B cell (primary cell): Measurements from ENCODE around the gene ICAM1. TPM values are rescaled to one million over a fixed set of nuclear protein-coding genes. Genes with fewer than 3 reads are reported as not detected.
A peak's percentile ranks its signal among the peaks of the same experiment; 100 is the strongest.

Experiments used
- ATAC-seq: fragments of 200-7000 bp; cut with Tn5 transposase; one replicate; pipeline ENCODE4 v1.10.0; 2021; ENCODE audit warnings: low read depth, mild to moderate bottlenecking, moderate number of reproducible peaks, moderate library complexity
- CTCF ChIA-PET: fragments of 350-600 bp; sonication (Branson Sonifier 250); formaldehyde crosslinking; loops from one replicate; lab custom pipeline; 2021; ENCODE audit warnings: antibody characterized with exemption, inconsistent platforms; lab: Charles Lee
- POLR2A ChIA-PET: fragments of 350-600 bp; sonication (Branson Sonifier 250); formaldehyde crosslinking; loops from one replicate; lab custom pipeline; 2021; ENCODE audit warnings: antibody characterized with exemption; lab: Charles Lee
- DNase-seq: peaks from one replicate; pipeline ENCODE4 v3.0.0; 2013
- H2AFZ ChIP-seq: 2 replicates; pipeline ENCODE4 v1.6.1; 2012; ENCODE audit warnings: mild to moderate bottlenecking, low read depth, low read length; ENCODE audit not compliant: insufficient read depth, poor library complexity, severe bottlenecking
- H3K27ac ChIP-seq, 2 donors: 1 replicate in 1 of 2; 2 replicates in 1 of 2; pipeline ENCODE4 v1.5.1; 2012 to 2013; ENCODE audit warnings: low read length in 2 of 2, mild to moderate bottlenecking in 2 of 2, moderate library complexity in 1 of 2
- H3K27me3 ChIP-seq, 4 experiments: fragments of 200-600 bp in 1 of 4; sonication (generic) in 1 of 4; replicated peaks in 1 of 4; 1 replicate in 2 of 4; 2 replicates in 2 of 4; pipeline versions ENCODE4 v1.6.1 to v1.7.0; 2013 to 2016; ENCODE audit warnings: low read length in 3 of 4, mild to moderate bottlenecking in 2 of 4, mixed read lengths in 1 of 4, moderate library complexity in 1 of 4; ENCODE audit not compliant: insufficient read depth in 4 of 4, control insufficient read depth in 3 of 4; ENCODE audit errors: control extremely low read depth in 1 of 4
- H3K36me3 ChIP-seq, 2 experiments: replicated peaks in 1 of 2; 1 replicate in 1 of 2; 2 replicates in 1 of 2; pipeline versions ENCODE4 v1.6.1 to v1.7.1; 2013; ENCODE audit warnings: low read length in 1 of 2; ENCODE audit not compliant: insufficient read depth in 2 of 2, control insufficient read depth in 1 of 2; ENCODE audit errors: control extremely low read depth in 1 of 2, extremely low read depth in 1 of 2
- H3K4me1 ChIP-seq, 2 donors: fragments of 200-600 bp in 1 of 2; sonication (generic) in 1 of 2; 1 replicate in 1 of 2; 2 replicates in 1 of 2; pipeline versions ENCODE4 v1.5.1 to v1.6.1; 2013 to 2017; ENCODE audit warnings: low read length in 2 of 2; ENCODE audit not compliant: control insufficient read depth in 2 of 2, insufficient read depth in 2 of 2
- H3K4me2 ChIP-seq: replicated peaks from 2 replicates; pipeline ENCODE3; 2012; ENCODE audit warnings: mild to moderate bottlenecking, low read depth, low read length; ENCODE audit not compliant: poor library complexity, severe bottlenecking
- H3K4me3 ChIP-seq, 5 experiments: fragments of 200-600 bp in 1 of 5; sonication (generic) in 1 of 5; 1 replicate in 3 of 5; 2 replicates in 2 of 5; pipeline versions ENCODE4 v1.5.1 to v1.7.0; 2011 to 2016; ENCODE audit warnings: low read length in 4 of 5, mild to moderate bottlenecking in 4 of 5, low read depth in 2 of 5, control low read depth in 1 of 5, moderate library complexity in 1 of 5; ENCODE audit not compliant: insufficient read depth in 1 of 5; ENCODE audit errors: control extremely low read depth in 1 of 5, extremely low read depth in 1 of 5
- H3K79me2 ChIP-seq: fragments of 200-600 bp; sonication (generic); one replicate; pipeline ENCODE4 v1.6.0; 2016; ENCODE audit warnings: low read length; ENCODE audit not compliant: control insufficient read depth, insufficient read depth
- H3K9ac ChIP-seq: fragments of 200-600 bp; sonication (generic); 2 replicates; pipeline ENCODE4 v1.6.1; 2017; ENCODE audit warnings: mild to moderate bottlenecking, low read length, moderate library complexity
- H3K9me3 ChIP-seq, 3 donors: one replicate each; pipeline versions ENCODE4 v1.6.1 to v1.7.1; 2013; ENCODE audit warnings: low read length in 2 of 3; ENCODE audit not compliant: control insufficient read depth in 2 of 3, insufficient read depth in 1 of 3; ENCODE audit errors: control extremely low read depth in 1 of 3
- H4K20me1 ChIP-seq: 2 replicates; pipeline ENCODE4 v1.6.0; 2012; ENCODE audit warnings: mild to moderate bottlenecking, low read length; ENCODE audit not compliant: insufficient read depth, control insufficient read depth, poor library complexity, severe bottlenecking
- H3K27ac Mint-ChIP-seq: one replicate; pipeline ENCODE4 v1.8.0; 2021; ENCODE audit warnings: mixed read lengths
- H3K27me3 Mint-ChIP-seq: one replicate; pipeline ENCODE4 v1.8.0; 2021; ENCODE audit warnings: mixed read lengths
- H3K4me1 Mint-ChIP-seq: one replicate; pipeline ENCODE4 v1.8.0; 2021; ENCODE audit warnings: mixed read lengths
- H3K4me3 Mint-ChIP-seq: one replicate; pipeline ENCODE4 v1.8.0; 2021; ENCODE audit warnings: mixed read lengths
- H3K9me3 Mint-ChIP-seq: one replicate; pipeline ENCODE4 v1.8.0; 2022; ENCODE audit warnings: mixed read lengths; ENCODE audit not compliant: insufficient read depth
- EZH2 ChIP-seq: IDR thresholded peaks from 2 replicates; pipeline ENCODE4 v1.6.1; 2012; ENCODE audit warnings: borderline replicate concordance, low read depth, mild to moderate bottlenecking, moderate library complexity, low read length; ENCODE audit not compliant: insufficient read depth, poor library complexity, severe bottlenecking
- WGBS: methylation state at CpG from one replicate; pipeline ENCODE4 v1.1.5; 2013; ENCODE audit warnings: missing lambda C conversion rate; ENCODE audit not compliant: insufficient coverage; 5-methylcytosine and 5-hydroxymethylcytosine counted together
- intact Hi-C: fragments of 100-400 bp; cut with micrococcal nuclease; formaldehyde crosslinking; loops from one replicate; pipeline ENCODE4 v1.10.0; 2022
- polyA plus RNA-seq: library from polyadenylated mRNA; depleted of rRNA; stranded (reverse); fragments of >200 nt; gene quantifications from 2 replicates; pipeline ENCODE4 v1.2.3, GENCODE V29; 2012
- total RNA-seq, 2 donors: library from RNA; stranded (reverse); fragments of 120-200 nt in 1 of 2; gene quantifications; 1 replicate in 1 of 2; 2 replicates in 1 of 2; pipeline versions ENCODE4 v1.2.3 to v1.2.4, GENCODE V29; 2013 to 2022
- TF ChIP-seq, protein P1 (sequence below): fragments of 200-600 bp; IDR thresholded peaks from one replicate; pipeline ENCODE4 v1.8.0; 2022; ENCODE audit warnings: antibody characterized with exemption, mild to moderate bottlenecking

The ICAM1 gene
- total and polyA plus RNA-seq, 2 donors (not counting 1 experiment from before 2014, with no cell fraction given) = 7.3 to 11.9 TPM

DNA sequence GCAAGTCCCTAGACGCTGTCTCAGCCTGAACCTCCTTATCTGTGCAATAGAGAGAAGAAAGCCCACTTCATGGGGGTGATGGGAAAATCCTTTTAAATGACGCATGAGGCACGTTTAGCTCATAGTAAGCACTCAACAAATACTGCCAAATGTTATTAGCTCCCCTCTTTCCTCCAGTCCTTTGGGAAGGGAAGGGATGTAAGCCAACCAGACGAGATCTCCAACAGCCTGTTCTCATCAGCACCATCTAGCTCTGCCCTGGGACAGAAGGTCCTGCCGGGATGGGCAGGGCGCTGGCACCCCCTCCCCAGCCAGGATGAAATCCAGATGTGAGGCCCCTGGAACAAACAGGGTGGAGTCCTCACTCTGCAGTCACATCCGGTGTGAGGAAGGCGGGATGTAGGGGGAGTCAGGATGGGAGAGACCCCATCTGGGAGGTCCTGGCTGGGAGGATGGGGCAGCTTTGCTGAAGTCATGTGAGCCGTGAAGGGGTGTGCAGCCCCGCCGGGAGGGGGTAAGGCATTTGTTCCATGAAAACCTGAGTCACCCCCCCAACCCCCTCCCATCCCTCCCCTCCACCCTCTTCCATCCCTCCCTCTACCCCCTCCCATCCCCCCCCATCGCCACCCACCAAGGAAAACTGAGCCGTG is 44.4 kb upstream of the ICAM1 start:
- H3K9ac ChIP-seq = no peak overlapping the region

More for the DNA sequence above, 44.4 kb upstream of the ICAM1 start:
- TF ChIP-seq, protein P1, sequence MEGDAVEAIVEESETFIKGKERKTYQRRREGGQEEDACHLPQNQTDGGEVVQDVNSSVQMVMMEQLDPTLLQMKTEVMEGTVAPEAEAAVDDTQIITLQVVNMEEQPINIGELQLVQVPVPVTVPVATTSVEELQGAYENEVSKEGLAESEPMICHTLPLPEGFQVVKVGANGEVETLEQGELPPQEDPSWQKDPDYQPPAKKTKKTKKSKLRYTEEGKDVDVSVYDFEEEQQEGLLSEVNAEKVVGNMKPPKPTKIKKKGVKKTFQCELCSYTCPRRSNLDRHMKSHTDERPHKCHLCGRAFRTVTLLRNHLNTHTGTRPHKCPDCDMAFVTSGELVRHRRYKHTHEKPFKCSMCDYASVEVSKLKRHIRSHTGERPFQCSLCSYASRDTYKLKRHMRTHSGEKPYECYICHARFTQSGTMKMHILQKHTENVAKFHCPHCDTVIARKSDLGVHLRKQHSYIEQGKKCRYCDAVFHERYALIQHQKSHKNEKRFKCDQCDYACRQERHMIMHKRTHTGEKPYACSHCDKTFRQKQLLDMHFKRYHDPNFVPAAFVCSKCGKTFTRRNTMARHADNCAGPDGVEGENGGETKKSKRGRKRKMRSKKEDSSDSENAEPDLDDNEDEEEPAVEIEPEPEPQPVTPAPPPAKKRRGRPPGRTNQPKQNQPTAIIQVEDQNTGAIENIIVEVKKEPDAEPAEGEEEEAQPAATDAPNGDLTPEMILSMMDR = no peak
- TF ChIP-seq EZH2 = no peak
- peaks cover 15 to 27% of the 10 kb centered on the region in 2 donors for H3K4me1 ChIP-seq
- no peaks in the 10 kb centered on the region for H3K27me3 ChIP-seq
- H3K27ac ChIP-seq = no peak overlapping the region
- no peaks in the 10 kb centered on the region for H3K27me3 Mint-ChIP-seq
- H3K4me1 Mint-ChIP-seq = peaks cover 26% of the 10 kb centered on the region
- no peak overlapping the region for H3K4me3 ChIP-seq
- no peak overlapping the region for H2AFZ ChIP-seq
- ChIA-PET POLR2A (interaction anchor here (0.6 kb wide), 3 partner anchors 23 to 1960 kb away, joined by 3 to 7 read pairs (median 4); no protein-coding TSS in a partner anchor), CTCF (interaction anchor here (0.5 to 13.7 kb wide), 7 partner anchors 10 to 107 kb away, joined by 3 to 236 read pairs (median 3); partner anchors contain the start of genes EIF3G and MRPL4)
- no peaks in the 10 kb centered on the region for H3K36me3 ChIP-seq
- H4K20me1 ChIP-seq = no peaks in the 10 kb centered on the region
- H3K27ac Mint-ChIP-seq = peak overlapping the region; percentile 13
- intact Hi-C loops = no loop called here
- H3K4me3 Mint-ChIP-seq = no peak overlapping the region
- no peaks in the 10 kb centered on the region for H3K9me3 Mint-ChIP-seq
- no peaks in the 10 kb centered on the region for H3K9me3 ChIP-seq
- no peak for DNase-seq
- ATAC-seq = no peak
- H3K79me2 ChIP-seq = peaks cover 10% of the 10 kb centered on the region
- no peak overlapping the region for H3K4me2 ChIP-seq
- WGBS = 93% methylated on average over 3 of the region's 13 CpGs
